GM19438 (cell line): ENCODE measurements around the gene SV2B.

Experiments
- ATAC-seq: cut with Tn5 transposase; IDR thresholded peaks from one replicate; pipeline ENCODE4 v1.9.1; 2021; ENCODE audit warnings: low read depth; ENCODE audit not compliant: unreplicated experiment

The SV2B gene

GRCh38 chr15:91102546-91103330, 2.7 kb downstream of the SV2B start:
- no peak for ATAC-seq

DNA sequence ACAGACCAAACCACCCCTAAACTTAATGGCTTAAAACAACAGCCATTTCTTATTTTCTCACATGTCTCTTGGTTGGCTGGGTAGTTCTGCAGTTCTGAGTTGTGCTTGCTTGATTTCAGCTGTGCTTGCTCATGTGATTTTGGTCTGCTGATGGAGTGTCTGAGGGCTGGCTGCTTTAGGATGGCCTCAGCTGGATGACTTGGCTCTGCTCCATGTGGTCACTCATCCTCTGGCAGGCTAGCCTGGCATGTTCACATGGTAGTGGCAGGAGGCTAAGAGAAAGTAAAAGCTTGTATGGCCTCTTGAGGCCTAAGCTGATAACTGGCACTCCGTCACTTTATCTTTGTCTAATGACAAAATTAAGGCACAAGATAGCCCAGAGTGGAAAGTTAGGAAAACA, 4.1 kb downstream of the SV2B start:
- no peak for ATAC-seq

DNA sequence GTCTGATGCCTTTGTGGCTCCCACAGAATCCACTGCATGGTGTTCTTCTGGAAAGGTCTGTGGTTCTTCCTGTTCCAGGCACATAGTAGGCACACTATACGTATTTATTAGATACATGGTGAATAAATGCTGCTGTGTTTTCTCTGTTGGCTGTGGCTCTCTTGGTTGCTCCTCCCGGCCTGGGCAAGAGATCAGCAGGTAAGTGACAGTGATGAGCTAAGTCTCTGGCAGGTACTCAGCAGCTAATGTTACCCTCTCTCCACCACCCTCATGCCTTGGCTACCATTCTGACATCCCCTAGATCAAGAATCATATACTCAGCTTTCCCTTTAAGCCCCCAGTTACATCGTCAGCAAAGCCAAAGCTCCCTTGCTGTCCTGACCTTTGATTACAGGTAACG, 8.4 kb downstream of the SV2B start:
- ATAC-seq = no peak

GRCh38 chr15:91109885-91110284, 9.8 kb downstream of the SV2B start:
- no peak for ATAC-seq

GRCh38 chr15:91110407-91110806, 10.3 kb downstream of the SV2B start:
- ATAC-seq = no peak

- ATAC-seq = no peak
Observed at GRCh38 chr15:91113030-91113429, 13.0 kb downstream of the SV2B start.

DNA sequence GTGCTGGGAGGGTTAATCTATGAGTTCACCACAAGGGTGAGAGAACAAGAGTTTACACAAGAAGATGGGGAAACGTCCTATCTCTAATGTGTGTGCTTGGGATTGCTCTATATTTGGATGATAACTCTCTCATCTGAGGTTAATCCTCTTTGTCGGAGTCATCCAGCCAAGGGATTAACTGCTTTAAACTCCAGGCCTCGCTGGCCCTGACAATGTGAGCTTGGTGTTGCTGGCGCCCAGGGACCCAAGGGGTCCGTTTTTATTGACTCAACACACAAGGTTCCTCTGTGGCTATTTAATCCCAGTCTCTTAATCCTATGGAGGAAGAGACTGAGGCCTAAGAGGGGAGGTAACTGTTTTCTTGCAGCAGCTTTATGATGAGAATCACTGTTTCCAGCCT, 14.2 kb downstream of the SV2B start:
- no peak for ATAC-seq

DNA sequence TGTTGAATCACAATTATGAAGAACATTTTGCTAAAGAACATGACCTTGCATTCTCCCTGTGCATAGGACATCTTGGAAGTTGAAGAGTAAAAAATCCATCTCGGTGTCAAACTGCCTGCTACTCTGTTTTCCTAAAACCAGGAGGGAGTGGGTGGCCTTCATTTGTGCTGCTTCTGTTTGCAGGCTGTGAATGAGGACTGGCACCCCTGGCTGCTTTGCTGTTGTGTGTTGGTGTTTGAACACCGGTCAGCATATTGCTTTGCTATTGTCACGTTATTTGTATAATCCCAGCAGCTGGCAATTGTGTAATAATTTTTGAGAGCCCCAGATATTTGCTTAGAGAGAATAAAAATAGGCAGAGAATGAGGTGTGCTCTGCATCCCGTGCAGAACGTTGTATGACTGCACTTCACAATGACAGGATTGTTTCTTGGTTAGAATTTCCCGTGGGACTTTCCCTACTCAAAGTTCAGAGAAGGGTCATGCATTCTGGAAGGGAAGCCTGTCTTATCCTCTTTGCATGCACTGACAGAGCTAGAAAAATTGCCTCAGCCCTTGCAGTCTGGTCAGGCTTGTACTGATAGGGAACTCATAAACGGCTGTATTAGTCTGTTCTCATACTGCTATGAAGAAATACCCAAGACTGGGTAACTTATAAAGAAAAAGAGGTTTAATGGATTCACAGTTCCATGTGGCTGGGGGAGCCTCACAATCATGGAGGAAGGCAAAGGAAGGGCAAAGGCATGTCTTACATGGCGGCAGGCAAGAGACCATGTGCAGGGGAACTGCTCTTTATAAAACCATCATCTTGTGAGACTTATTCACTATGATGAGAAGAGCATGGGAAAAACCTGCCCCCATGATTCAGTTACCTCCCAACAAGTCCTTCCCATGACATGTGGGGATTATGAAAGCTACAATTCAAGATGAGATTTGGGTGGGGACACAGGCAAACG, 16.3 kb downstream of the SV2B start:
- peak; percentile 80 for ATAC-seq

GRCh38 chr15:91117375-91117774, 17.3 kb downstream of the SV2B start:
- no peak for ATAC-seq

- no peak for ATAC-seq
Observed at GRCh38 chr15:91118817-91119590, 18.9 kb downstream of the SV2B start.

- ATAC-seq = no peak
Observed at GRCh38 chr15:91122296-91122695, 22.2 kb downstream of the SV2B start.

GRCh38 chr15:91124132-91124531, 24.1 kb downstream of the SV2B start:
- no peak for ATAC-seq

GRCh38 chr15:91125162-91125561, 25.1 kb downstream of the SV2B start:
- ATAC-seq = no peak

- ATAC-seq = no peak
Observed at GRCh38 chr15:91126080-91126479, 26.0 kb downstream of the SV2B start.

GRCh38 chr15:91127236-91127955, 27.3 kb downstream of the SV2B start:
- no peak for ATAC-seq

- no peak for ATAC-seq
Observed at GRCh38 chr15:91128016-91128415, 28.0 kb downstream of the SV2B start.

DNA sequence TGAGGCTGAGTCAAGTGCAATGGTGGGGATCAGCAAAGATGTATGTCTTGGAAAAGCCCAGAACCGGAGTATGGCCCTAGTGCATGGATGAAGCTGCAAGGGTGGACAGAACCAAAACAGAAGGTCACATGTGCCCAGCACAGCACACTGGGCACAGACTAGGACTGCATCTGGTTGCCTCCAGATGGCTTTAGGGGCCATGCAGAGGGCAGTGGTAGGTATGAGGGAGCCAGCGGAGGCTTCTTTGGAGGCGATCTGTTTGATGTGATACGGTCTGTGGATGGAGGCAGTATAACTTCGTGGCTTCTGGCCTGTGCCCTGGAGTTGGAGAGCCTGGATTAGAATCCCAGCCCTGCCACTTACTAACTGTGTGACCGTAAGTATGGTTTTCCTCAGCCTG, 29.4 kb downstream of the SV2B start:
- no peak for ATAC-seq

- no peak for ATAC-seq
Observed at GRCh38 chr15:91132079-91132478, 32.0 kb downstream of the SV2B start.

DNA sequence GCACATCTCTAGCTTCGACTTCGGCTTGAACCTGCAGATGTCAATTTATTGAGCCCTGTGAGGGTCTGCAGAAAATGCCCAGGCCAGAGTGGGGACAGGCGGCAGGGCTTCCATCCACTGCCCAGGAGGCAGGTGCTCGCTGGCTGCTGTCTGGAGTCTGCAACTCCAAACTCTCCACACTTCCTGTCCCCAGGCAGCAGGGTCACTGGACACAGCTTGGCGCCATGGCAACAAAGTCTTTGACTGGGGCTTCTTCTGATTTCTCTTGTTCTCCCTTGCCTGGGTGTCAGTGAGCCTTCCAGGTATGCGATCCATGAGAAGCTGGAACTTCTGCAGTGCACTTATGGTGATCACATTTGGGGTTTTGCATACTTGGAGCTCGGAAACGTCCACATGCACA, 33.5 kb downstream of the SV2B start:
- ATAC-seq = no peak
